ENCODE results near the gene LMX1B.

GRCh38 chr9:126664900-126665643 is 51.3 kb downstream of the LMX1B start:
- no peak for TF ChIP-seq CTCF (IDR thresholded peaks at IDR 0.05)
- no peak for TF ChIP-seq POLR2A (IDR thresholded peaks at IDR 0.05)

Data from lower leg skin (tissue), 3 donors.